Stomach (tissue), 4 donors: ENCODE data around the gene ZBTB32.

Experiments used
- CTCF ChIP-seq, 7 experiments: fragments of 450-650 bp in 4 of 7; fragments of 200-600 bp in 3 of 7; sonication (generic) in 3 of 7; IDR thresholded peaks; one replicate each; pipeline ENCODE4 v1.5.1; 2016 to 2019; ENCODE audit warnings: antibody characterized with exemption in 7 of 7, control low read depth in 2 of 7, mild to moderate bottlenecking in 1 of 7
- POLR2A ChIP-seq, 4 donors: fragments of 450-650 bp; IDR thresholded peaks; one replicate each; pipeline ENCODE4 v1.6.1; 2016; ENCODE audit warnings: antibody characterized with exemption in 4 of 4, control low read depth in 2 of 4, mild to moderate bottlenecking in 1 of 4, moderate library complexity in 1 of 4
- POLR2AphosphoS5 ChIP-seq, 3 donors: sonication (generic); formaldehyde crosslinking; IDR thresholded peaks; one replicate each; pipeline ENCODE4 v1.6.1; 2016; ENCODE audit warnings: antibody characterized with exemption in 3 of 3

DNA sequence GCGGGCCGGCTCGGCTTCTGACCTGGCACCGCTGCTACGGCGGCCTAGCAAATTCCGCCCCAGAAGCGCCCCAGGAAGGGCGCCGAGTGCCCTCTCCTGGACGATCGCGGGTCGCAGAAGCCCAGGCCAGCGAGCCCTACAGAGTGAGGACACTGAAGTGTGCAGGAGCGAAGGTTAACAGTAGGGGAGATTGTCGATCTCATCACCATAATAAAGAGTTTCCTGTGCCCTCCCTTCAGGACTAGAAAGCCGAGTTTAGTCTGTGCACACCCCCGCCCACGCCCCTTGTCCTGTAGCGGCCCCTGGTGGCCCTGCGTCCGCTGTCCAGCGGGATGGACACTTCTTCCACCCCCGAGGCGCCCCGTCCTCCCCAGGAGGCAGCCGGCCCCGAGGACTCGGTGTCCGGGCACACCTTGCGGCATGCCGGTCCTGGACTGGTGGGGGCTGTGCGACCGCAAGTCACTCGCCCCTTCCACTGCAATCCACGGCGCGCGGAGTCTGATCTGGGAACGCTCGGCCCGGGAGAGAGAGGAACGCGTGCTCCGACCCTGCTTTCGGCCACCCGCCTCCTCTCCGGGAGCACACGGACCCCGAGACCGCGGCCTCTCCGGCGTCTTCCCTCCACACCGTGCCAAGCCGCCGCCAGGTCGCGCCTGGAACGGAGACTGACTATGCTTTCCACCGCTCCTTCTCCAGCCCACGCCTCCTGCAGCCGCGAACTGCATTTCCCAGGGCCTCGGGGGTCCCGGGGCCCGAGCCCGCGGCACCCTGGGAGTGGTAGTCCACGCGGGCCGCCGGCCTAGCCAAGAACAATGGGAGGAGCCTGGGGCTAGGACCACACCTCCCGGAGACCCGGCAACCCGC lies 12.7 kb downstream of the ZBTB32 start:
- TF ChIP-seq CTCF (IDR thresholded peaks at IDR 0.05) (peak in 5 of 7 experiments; percentile 71 to 96 (median 85)), POLR2A (IDR thresholded peaks at IDR 0.05) (no peak), POLR2AphosphoS5 (IDR thresholded peaks at IDR 0.05) (peak in 2 of 3 donors; percentile 20 to 62)
